H1 (cell line): Measurements from ENCODE around the gene PDHX. TPM values are rescaled to one million over a fixed set of nuclear protein-coding genes. Genes with fewer than 3 reads are reported as not detected.

ENCODE experiments used
- CTCF ChIA-PET: fragments of 300-600 bp; sonication (Branson Sonifier 250); formaldehyde crosslinking; loops from one replicate; lab custom pipeline; 2021; ENCODE audit not compliant: partially characterized antibody; lab: Charles Lee
- POLR2A ChIA-PET: fragments of 300-600 bp; sonication (Branson Sonifier 250); formaldehyde crosslinking; loops from one replicate; lab custom pipeline; 2021; ENCODE audit warnings: inconsistent platforms; ENCODE audit not compliant: partially characterized antibody; lab: Charles Lee
- DNase-seq, 2 experiments: peaks; one replicate each; pipeline versions ENCODE4 v3.0.0 to v3.0.0-alpha.2; 2010 to 2022; ENCODE audit warnings: low spot score in 2 of 2, low read depth in 1 of 2, mixed read lengths in 1 of 2
- FAIRE-seq: peaks from 2 replicates; lab custom pipeline; 2011; peaks lifted over from hg19 to GRCh38; lab: Jason Lieb, UNC
- H2AFZ ChIP-seq: 2 replicates; pipeline ENCODE4 v1.8.1; 2012; ENCODE audit warnings: low read length, inconsistent platforms
- H2AK5ac ChIP-seq: 2 replicates; pipeline ENCODE4 v1.6.1; 2013; ENCODE audit warnings: low read depth, low read length
- H2BK120ac ChIP-seq: replicated peaks from 2 replicates; pipeline ENCODE3; 2013; ENCODE audit warnings: low read depth, low read length, inconsistent platforms
- H2BK12ac ChIP-seq: 2 replicates; pipeline ENCODE4 v1.6.1; 2013; ENCODE audit warnings: low read depth, low read length
- H2BK15ac ChIP-seq: 2 replicates; pipeline ENCODE4 v1.6.1; 2013; ENCODE audit warnings: low read length
- H2BK20ac ChIP-seq: 2 replicates; pipeline ENCODE4 v1.6.1; 2013; ENCODE audit warnings: low read length
- H2BK5ac ChIP-seq: 2 replicates; pipeline ENCODE4 v1.6.1; 2013; ENCODE audit warnings: low read depth, low read length
- H3K14ac ChIP-seq: 2 replicates; pipeline ENCODE4 v1.6.1; 2013; ENCODE audit warnings: inconsistent platforms; ENCODE audit not compliant: insufficient read length
- H3K18ac ChIP-seq: 2 replicates; pipeline ENCODE4 v1.6.1; 2013; ENCODE audit warnings: low read length; ENCODE audit errors: extremely low read depth
- H3K23ac ChIP-seq: 2 replicates; pipeline ENCODE4 v1.6.1; 2013; ENCODE audit warnings: inconsistent platforms; ENCODE audit not compliant: insufficient read length
- H3K23me2 ChIP-seq: 2 replicates; pipeline ENCODE4 v1.6.1; 2013; ENCODE audit warnings: low read depth, low read length
- H3K27ac ChIP-seq: 2 replicates; pipeline ENCODE4 v1.6.1; 2011; ENCODE audit warnings: low read depth, low read length, inconsistent platforms
- H3K27me3 ChIP-seq, 4 experiments: replicated peaks in 1 of 4; 1 replicate in 1 of 4; 2 replicates in 3 of 4; pipeline versions ENCODE4 v1.6.1 to v1.8.1; 2011 to 2013; ENCODE audit warnings: low read length in 3 of 4, mild to moderate bottlenecking in 3 of 4, inconsistent platforms in 2 of 4, mixed read lengths in 2 of 4, moderate library complexity in 1 of 4; ENCODE audit not compliant: control insufficient read depth in 3 of 4, insufficient read depth in 3 of 4; ENCODE audit errors: extremely low read depth in 1 of 4
- H3K36me3 ChIP-seq, 4 experiments: 2 replicates each; pipeline versions ENCODE4 v1.6.1 to v1.8.1; 2011 to 2013; ENCODE audit warnings: mild to moderate bottlenecking in 4 of 4, low read length in 3 of 4, moderate library complexity in 2 of 4, control low read depth in 1 of 4, inconsistent platforms in 1 of 4; ENCODE audit not compliant: insufficient read depth in 4 of 4, control insufficient read depth in 2 of 4
- H3K4ac ChIP-seq: replicated peaks from 2 replicates; pipeline ENCODE3; 2013; ENCODE audit warnings: low read length, low read depth, mixed read lengths, inconsistent platforms; ENCODE audit not compliant: insufficient read length
- H3K4me1 ChIP-seq, 4 experiments: replicated peaks in 1 of 4; 1 replicate in 1 of 4; 2 replicates in 3 of 4; pipeline versions ENCODE4 v1.6.1 to v1.8.1; 2011 to 2013; ENCODE audit warnings: low read length in 3 of 4, inconsistent platforms in 2 of 4, mixed read lengths in 1 of 4; ENCODE audit not compliant: insufficient read depth in 4 of 4, control insufficient read depth in 3 of 4
- H3K4me2 ChIP-seq, 2 experiments: 2 replicates each; pipeline versions ENCODE4 v1.6.1 to v1.8.1; 2011 to 2013; ENCODE audit warnings: low read depth in 2 of 2, low read length in 2 of 2, control low read depth in 1 of 2, inconsistent platforms in 1 of 2, mild to moderate bottlenecking in 1 of 2; ENCODE audit not compliant: insufficient read depth in 1 of 2
- H3K4me3 ChIP-seq, 4 experiments: fragments of 200-600, 300-600 bp in 1 of 4; sonication (generic), shearing (Covaris generic), sonication (Bioruptor Twin) in 1 of 4; 2 replicates each; pipeline versions ENCODE4 v1.5.1 to v1.8.1; 2011 to 2016; ENCODE audit warnings: low read length in 4 of 4, low read depth in 3 of 4, control low read depth in 2 of 4, inconsistent platforms in 2 of 4, mild to moderate bottlenecking in 2 of 4, mixed read lengths in 1 of 4, moderate library complexity in 1 of 4; ENCODE audit not compliant: insufficient read depth in 2 of 4; ENCODE audit errors: extremely low read depth in 1 of 4
- H3K56ac ChIP-seq: replicated peaks from 2 replicates; pipeline ENCODE3; 2013; ENCODE audit warnings: low read depth, mild to moderate bottlenecking, mixed read lengths, low read length, inconsistent platforms; ENCODE audit not compliant: insufficient read length
- H3K79me1 ChIP-seq: 2 replicates; pipeline ENCODE4 v1.6.1; 2013; ENCODE audit warnings: low read depth, low read length, control low read depth
- H3K79me2 ChIP-seq, 2 experiments: 2 replicates each; pipeline versions ENCODE4 v1.6.1 to v1.8.1; 2012 to 2013; ENCODE audit warnings: low read length in 2 of 2, mild to moderate bottlenecking in 2 of 2, inconsistent platforms in 1 of 2; ENCODE audit not compliant: insufficient read depth in 2 of 2, control insufficient read depth in 1 of 2
- H3K9ac ChIP-seq, 4 experiments: replicated peaks in 1 of 4; 1 replicate in 1 of 4; 2 replicates in 3 of 4; pipeline versions ENCODE4 v1.6.1 to v1.8.1; 2011 to 2013; ENCODE audit warnings: low read depth in 3 of 4, low read length in 3 of 4, control low read depth in 2 of 4, mild to moderate bottlenecking in 2 of 4, moderate library complexity in 2 of 4, inconsistent platforms in 1 of 4; ENCODE audit errors: extremely low read depth in 1 of 4
- H3K9me3 ChIP-seq, 2 experiments: 2 replicates each; pipeline versions ENCODE4 v1.6.1 to v1.8.1; 2012 to 2013; ENCODE audit warnings: mild to moderate bottlenecking in 2 of 2, moderate library complexity in 2 of 2, control low read depth in 1 of 2, inconsistent platforms in 1 of 2, low read depth in 1 of 2, low read length in 1 of 2, mixed read lengths in 1 of 2; ENCODE audit not compliant: insufficient read depth in 2 of 2
- H4K20me1 ChIP-seq, 2 experiments: replicated peaks in 1 of 2; 2 replicates each; pipeline versions ENCODE3 to v1.8.1; 2011 to 2013; ENCODE audit warnings: inconsistent platforms in 2 of 2, low read length in 2 of 2, mild to moderate bottlenecking in 1 of 2; ENCODE audit not compliant: insufficient read depth in 2 of 2, control insufficient read depth in 1 of 2
- H4K5ac ChIP-seq: 2 replicates; pipeline ENCODE4 v1.6.1; 2013; ENCODE audit warnings: low read length, low read depth, mixed read lengths, inconsistent platforms; ENCODE audit not compliant: insufficient read length
- H4K8ac ChIP-seq: 2 replicates; pipeline ENCODE4 v1.8.0; 2013; ENCODE audit warnings: mild to moderate bottlenecking, moderate library complexity, low read length, inconsistent platforms; ENCODE audit not compliant: insufficient read depth; ENCODE audit errors: extremely low read depth
- H4K91ac ChIP-seq: replicated peaks from 2 replicates; pipeline ENCODE3; 2013; ENCODE audit warnings: low read length, mixed read lengths, inconsistent platforms; ENCODE audit not compliant: insufficient read length
- GTF2F1 ChIP-seq: IDR thresholded peaks from 2 replicates; pipeline ENCODE4 v1.6.1; 2012; ENCODE audit warnings: low read depth, low read length, improper control_type of control experiment, borderline replicate concordance
- JUN ChIP-seq: IDR thresholded peaks from 2 replicates; pipeline ENCODE4 v1.6.1; 2011; ENCODE audit warnings: low read depth, mild to moderate bottlenecking, improper control_type of control experiment, low read length
- JUND ChIP-seq: IDR thresholded peaks from 2 replicates; pipeline ENCODE4 v1.6.1; 2011; ENCODE audit warnings: mild to moderate bottlenecking, improper control_type of control experiment, low read length
- KDM1A ChIP-seq: fragments of 200-600, 300-600 bp; sonication (generic); IDR thresholded peaks from 2 replicates; pipeline ENCODE4 v1.7.1; 2016; ENCODE audit warnings: mild to moderate bottlenecking, low read length, borderline replicate concordance
- KDM4A ChIP-seq: IDR thresholded peaks from one replicate; pipeline ENCODE4 v1.7.1; 2012; ENCODE audit warnings: low read depth, mild to moderate bottlenecking, moderate library complexity, low read length, inconsistent platforms; ENCODE audit not compliant: severe bottlenecking
- KDM5A ChIP-seq: fragments of 200-600 bp; IDR thresholded peaks from 2 replicates; pipeline ENCODE4 v1.7.1; 2012; ENCODE audit warnings: mild to moderate bottlenecking, low read length, inconsistent platforms, mixed read lengths
- MAX ChIP-seq: IDR thresholded peaks from 2 replicates; pipeline ENCODE4 v1.6.1; 2012; ENCODE audit warnings: inconsistent platforms
- RFX5 ChIP-seq: IDR thresholded peaks from 2 replicates; pipeline ENCODE4 v1.6.1; 2011; ENCODE audit warnings: low read depth, low read length, improper control_type of control experiment, borderline replicate concordance
- SUZ12 ChIP-seq: fragments of 200-600 bp; sonication (generic); IDR thresholded peaks from 2 replicates; pipeline ENCODE4 v1.6.1; 2012; ENCODE audit warnings: mild to moderate bottlenecking, inconsistent platforms, low read length, moderate library complexity, mixed read lengths
- TAF7 ChIP-seq: optimal IDR thresholded peaks from 2 replicates; pipeline ENCODE3; 2011; ENCODE audit warnings: low read depth, mild to moderate bottlenecking, inconsistent platforms, low read length, moderate library complexity, borderline replicate concordance
- TBP ChIP-seq: IDR thresholded peaks from 2 replicates; pipeline ENCODE4 v1.6.1; 2011; ENCODE audit warnings: low read depth, low read length, improper control_type of control experiment
- TCF12 ChIP-seq: IDR thresholded peaks from 2 replicates; pipeline ENCODE4 v1.6.1; 2011; ENCODE audit warnings: low read depth, mild to moderate bottlenecking, low read length
- WGBS, 2 experiments: shearing (Covaris generic) in 1 of 2; methylation state at CpG; one replicate each; pipeline versions ENCODE4 v1.1.6 to v1.1.7; 2013 to 2015; ENCODE audit warnings: low lambda C conversion rate in 2 of 2, mixed read lengths in 2 of 2, inconsistent platforms in 1 of 2, low coverage in 1 of 2, missing lambda C conversion rate in 1 of 2; ENCODE audit not compliant: insufficient replicate concordance in 2 of 2, insufficient coverage in 1 of 2, insufficient read length in 1 of 2; ENCODE audit errors: extremely low coverage in 1 of 2, missing lambda C conversion rate in 1 of 2; 5-methylcytosine and 5-hydroxymethylcytosine counted together
- polyA plus RNA-seq, 7 experiments: library from polyadenylated mRNA; depleted of rRNA in 3 of 7; stranded (reverse) in 5 of 7; unstranded in 2 of 7; fragments of >200 nt in 5 of 7; fragments of 200-250 nt in 2 of 7; gene quantifications; 1 replicate in 5 of 7; 2 replicates in 1 of 7; 4 replicates in 1 of 7; pipeline versions ENCODE4 v1.2.1 to v1.2.3, GENCODE V29; 2011 to 2013; ENCODE audit warnings: missing spikeins in 2 of 7, mixed read lengths in 2 of 7
- total RNA-seq: library from RNA; stranded (reverse); fragmentation: NEBNext Ultra II Directional; extraction: Animal tissue kit (Norgen Biotek cat#: 25700); gene quantifications from 2 replicates; pipeline ENCODE4 v1.2.1, GENCODE V29; 2021

The PDHX gene
- total and polyA plus RNA-seq, 2 of the 8 experiments (the other 6 are each of a cell fraction or from before 2014, with no cell fraction given) = 12.4 to 51.9 TPM

- Histone ChIP-seq H3K27me3 (no peaks in the 10 kb centered on the region), H2BK12ac (no peak overlapping the region), H3K9ac (no peak overlapping the region), H2BK20ac (no peak overlapping the region), H3K23ac (no peak overlapping the region), H3K4me2 (no peak overlapping the region), H2AK5ac (no peak overlapping the region), H2BK120ac (no peak overlapping the region), H3K4me3 (no peak overlapping the region), H3K79me2 (peaks cover 0 to 22% of the 10 kb centered on the region in 2 experiments; a peak in 2 of 4 replicates), H4K20me1 (peaks cover 1% of the 10 kb centered on the region in 2 experiments), H3K18ac (no peak overlapping the region), H3K56ac (no peak overlapping the region), H2BK5ac (no peak overlapping the region), H4K5ac (no peak overlapping the region), H3K36me3 (no peaks in the 10 kb centered on the region; a peak in 1 of 8 replicates), H4K8ac (no peak overlapping the region), H3K27ac (no peak overlapping the region), H2AFZ (no peak overlapping the region), H2BK15ac (no peak overlapping the region), H4K91ac (no peak overlapping the region), H3K9me3 (no peaks in the 10 kb centered on the region), H3K4me1 (no peaks in the 10 kb centered on the region), H3K14ac (no peak overlapping the region), H3K23me2 (no peaks in the 10 kb centered on the region), H3K79me1 (no peaks in the 10 kb centered on the region; the same call in 1 of the 2 replicates), H3K4ac (no peak overlapping the region)
- no peak for FAIRE-seq
- ChIA-PET POLR2A (interaction anchor here (1.6 kb wide), 1 partner anchor 13 kb away, joined by 4 read pairs; no protein-coding TSS in a partner anchor), CTCF (interaction anchor here (0.6 to 1.6 kb wide), 5 partner anchors 43 to 451 kb away, joined by 3 to 5 read pairs (median 4); no protein-coding TSS in a partner anchor)
- DNase-seq = no peak
- 93% methylated on average over 13 of the region's 13 CpGs; no CpG with 5 or more reads in 1 of the 2 experiments for WGBS, 2 experiments
- TF ChIP-seq JUN = no peak
- TF ChIP-seq RFX5 = no peak
- no peak for TF ChIP-seq TAF7
- no peak for TF ChIP-seq JUND
- no peak for TF ChIP-seq TBP
- TF ChIP-seq KDM1A = no peak
- no peak for TF ChIP-seq KDM4A
- TF ChIP-seq TCF12 = no peak
- no peak for TF ChIP-seq SUZ12
- TF ChIP-seq GTF2F1 = no peak
- no peak for TF ChIP-seq KDM5A
- TF ChIP-seq MAX = no peak
These were observed 25.3 kb downstream of the PDHX start for GRCh38 chr11:34941688-34942087.
